Tongue (tissue), 2 donors: ENCODE results near the gene NEK8. TPM values are rescaled to one million over a fixed set of nuclear protein-coding genes. Genes with fewer than 3 reads are reported as not detected.

Experiments
- DNase-seq: peaks from one replicate; pipeline ENCODE4 v3.0.0-alpha.2; 2015
- total RNA-seq: library from RNA; depleted of rRNA; stranded (reverse); fragments of >200 nt; gene quantifications from one replicate; pipeline ENCODE4 v1.2.3, GENCODE V29; 2014

NEK8 gene
- 4.1 TPM for total RNA-seq

DNA sequence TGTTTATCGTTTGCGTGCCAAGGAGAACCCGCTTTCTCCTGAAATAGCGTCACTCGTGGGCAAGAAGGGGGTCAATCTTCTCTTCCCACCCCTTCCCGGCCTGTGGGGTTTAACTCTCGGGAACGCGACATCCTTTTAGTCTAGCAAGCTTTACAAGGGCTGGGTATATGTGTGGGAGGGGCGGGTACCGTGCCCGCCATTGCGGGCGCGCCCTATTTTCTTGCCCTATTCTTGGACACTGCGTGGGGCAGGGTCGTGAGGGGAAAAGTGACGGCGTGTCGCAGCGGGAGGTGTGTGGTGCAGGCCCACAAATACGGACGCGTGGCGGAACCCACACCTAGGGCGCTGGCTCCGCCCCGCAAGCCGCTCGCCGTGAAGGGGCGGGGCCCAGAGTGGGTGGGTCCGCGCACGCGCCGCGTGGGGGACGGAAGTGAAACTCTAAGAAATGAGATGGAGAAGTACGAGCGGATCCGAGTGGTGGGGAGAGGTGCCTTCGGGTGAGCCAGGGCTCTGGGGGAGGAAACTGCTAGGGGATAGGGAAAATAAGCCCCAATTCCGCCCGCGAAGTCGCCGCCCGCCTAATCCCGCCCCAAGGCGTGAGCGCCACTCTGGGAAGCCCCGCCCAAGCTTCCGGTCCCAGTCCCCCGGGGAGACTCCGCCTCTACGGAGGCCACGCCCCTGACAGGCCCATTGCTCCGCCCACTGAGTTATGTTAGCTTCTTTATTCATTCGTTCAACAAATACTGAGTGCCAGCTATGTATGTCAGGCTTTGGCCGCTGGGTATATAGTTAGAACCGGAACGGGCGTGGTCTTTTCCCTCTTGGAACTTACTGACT, at the start of gene NEK8:
Gene NEK8, plus strand, starts transcription at position 425 of the 837 bp plus-strand sequence. Its CDS starts 26 bp downstream, at position 451.
- peak; percentile 98 for DNase-seq

DNA sequence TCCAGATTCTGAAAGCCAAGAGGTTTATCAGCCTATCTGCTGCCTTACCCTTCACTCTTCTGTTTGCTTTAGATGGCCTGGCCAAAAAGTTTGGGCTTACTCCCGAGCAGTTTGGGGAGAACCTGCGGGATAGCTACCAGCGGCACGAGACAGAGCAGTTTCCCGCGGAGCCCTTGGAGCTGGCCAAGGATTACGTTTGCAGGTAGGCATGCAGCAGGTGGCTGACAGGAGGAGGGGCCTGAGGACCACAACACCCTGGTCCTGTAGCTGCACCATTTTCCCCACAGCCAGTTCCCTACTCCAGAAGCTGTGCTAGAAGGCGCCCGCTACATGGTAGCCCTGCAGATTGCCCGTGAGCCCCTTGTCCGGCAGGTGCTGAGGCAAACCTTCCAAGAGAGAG, 45.9 kb upstream of the NEK8 start:
- DNase-seq = no peak

DNA sequence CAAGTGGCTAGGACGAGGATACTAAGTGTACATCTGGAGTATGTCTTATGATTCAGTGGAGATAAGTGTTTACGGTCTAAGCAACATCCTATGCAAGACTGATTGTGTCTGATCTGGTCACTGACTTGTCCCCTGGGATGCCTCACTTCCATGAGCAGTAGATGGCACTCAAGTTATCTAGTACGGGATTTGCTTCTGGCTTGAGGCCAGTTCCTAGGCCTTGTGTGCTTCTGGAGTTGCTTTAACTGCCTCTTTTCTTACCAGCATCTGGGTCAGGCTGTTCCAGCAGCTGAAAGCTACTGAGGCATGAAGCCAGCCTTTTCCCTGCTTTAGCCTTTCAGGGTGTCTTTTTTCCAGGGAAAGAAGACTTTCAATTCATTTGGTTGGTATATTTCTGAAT, 43.6 kb upstream of the NEK8 start:
- DNase-seq = peak; percentile 68

DNA sequence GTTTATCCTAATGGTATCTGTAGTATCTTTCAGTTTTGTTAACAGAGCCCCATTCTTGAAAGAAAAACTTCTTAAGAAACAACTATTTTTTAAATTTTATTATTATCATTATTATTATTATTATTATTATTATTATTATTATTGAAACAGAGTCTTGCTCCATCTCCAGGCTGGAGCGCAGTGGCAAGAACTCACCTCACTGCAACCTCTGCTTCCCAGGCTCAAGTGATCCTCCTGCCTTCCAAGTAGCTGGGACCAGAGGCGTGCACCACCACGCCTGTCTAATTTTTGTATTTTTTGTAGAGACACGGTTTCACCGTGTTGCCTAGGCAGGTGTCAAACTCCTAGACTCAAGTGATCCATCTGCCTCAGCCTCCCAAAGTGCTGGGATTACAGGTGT, 43.2 kb upstream of the NEK8 start:
- DNase-seq = no peak

DNA sequence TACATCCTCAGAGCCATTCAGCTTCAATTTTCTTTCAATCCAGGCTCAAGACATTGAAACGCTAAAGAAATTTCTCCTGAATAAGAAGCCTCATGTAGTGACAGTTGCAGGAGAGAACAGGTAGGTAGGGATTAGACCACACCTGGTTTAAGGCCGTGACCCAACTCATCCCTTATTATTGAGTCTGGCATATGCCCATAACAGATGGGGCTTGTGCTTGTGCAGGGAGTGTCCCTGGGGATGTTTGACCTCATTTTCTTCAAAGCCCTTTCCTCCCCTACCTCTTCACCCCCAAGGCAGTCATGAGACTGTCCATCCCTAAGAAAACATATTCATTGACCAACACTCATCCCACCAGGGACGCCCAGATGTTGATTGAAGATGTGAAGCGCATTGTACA, 42.3 kb upstream of the NEK8 start:
- no peak for DNase-seq

DNA sequence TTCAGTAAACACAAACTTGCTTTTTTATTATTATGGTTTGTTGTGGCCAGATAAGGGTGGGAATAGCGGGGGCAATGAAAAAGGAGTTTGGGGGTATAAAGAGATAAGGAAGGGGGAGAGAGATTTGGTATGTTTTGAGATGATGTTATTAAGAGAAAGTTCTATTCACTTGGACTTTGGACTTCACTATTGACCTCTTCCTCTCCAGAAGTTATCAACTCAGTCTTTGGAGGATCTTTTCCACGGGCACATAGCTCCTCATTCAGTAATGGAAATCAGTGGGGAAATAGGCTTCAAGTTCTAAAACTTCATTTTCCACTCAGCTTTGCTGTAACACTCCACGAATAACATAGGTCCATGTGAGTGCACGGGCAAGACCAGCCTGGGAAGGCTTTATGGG, 40.1 kb upstream of the NEK8 start:
- no peak for DNase-seq

DNA sequence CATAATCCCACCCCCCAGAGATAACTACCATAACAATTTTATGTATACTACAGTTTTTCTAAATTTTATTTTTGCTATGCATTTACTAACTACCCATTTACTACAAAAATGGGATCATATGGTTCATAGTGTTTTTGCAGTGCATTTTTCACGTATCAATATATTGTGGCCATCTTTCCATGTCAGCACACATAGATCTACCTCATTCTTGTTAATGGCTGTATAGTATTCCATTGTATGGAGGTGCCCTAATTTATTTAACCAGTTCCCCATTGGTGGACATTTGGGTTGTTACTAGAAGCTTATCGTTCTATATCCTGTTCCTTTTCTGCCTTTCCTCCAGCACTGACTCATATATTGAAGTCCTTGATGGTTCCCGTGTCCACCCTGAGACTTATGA, 39.6 kb upstream of the NEK8 start:
- no peak for DNase-seq

DNA sequence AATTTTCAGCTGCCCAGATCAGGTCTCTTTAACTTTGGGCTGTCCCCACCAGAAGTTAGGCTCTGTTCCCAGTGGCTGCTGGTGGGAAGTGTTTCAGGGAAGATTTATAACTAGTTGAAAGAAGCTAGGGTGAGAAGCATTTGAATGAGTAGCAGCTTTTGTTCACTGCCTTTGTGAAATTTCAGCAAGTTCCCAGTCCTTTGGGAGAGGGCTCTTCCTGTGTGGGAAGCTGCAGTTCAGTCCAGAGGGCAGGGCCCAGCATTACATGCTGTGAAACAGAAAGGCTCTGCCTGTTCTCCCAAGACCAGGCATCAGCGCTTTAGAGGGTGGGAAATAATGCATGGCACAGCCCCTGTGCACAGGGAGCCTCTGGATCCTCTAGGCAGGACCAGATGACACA, 34.7 kb upstream of the NEK8 start:
- DNase-seq = no peak

DNA sequence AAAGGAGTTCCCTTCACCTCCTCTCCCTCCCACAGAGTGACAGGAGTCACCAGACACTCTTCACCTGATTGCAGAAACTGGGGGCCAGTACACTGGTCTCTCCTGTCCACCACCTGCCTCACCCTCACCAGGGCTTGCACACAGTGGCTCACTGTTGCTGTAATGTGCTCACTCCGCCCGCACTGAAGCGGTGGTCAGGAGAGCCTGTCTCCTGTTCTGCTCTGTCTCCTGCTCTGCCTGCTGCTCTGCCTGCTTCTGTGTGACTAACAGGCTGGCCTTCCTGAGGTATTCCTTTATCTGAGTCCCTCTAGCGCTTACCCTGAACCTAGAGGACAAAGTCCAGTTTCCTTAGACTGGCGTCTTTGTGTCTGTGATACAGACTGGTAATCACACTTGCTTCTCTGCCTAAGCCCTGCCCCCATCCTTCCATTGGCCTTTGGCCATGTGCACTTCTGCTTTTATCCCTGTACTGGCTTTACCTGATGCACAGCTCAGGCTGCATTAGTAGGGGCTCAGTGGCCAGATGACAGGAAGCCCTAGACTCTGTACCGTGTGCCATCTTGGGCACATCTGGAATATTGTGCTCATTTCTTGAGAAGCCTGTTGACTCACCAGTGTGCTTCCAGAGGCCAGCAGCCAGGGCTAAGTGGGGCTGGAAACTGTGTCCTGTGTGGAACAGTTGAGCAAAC, 30.2 kb upstream of the NEK8 start:
- no peak for DNase-seq

DNA sequence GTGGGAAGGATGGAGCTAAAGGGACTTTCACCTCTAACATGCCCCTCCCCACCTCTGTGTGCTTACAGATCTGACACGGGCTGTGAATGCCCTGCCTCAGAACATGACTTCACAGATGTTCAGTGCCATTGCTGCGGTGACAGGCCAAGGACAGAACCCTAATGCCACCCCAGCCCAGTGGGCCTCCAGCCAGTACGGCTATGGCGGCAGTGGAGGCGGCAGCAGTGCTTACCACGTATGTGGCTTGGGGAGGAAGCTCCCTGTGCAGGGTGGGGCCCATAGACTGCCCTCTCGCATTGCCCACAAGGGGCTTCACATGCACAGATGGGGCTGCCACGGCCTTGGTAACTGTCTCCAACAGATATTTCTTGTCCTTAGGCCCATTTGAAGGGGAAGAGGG, 28.3 kb upstream of the NEK8 start:
- no peak for DNase-seq

DNA sequence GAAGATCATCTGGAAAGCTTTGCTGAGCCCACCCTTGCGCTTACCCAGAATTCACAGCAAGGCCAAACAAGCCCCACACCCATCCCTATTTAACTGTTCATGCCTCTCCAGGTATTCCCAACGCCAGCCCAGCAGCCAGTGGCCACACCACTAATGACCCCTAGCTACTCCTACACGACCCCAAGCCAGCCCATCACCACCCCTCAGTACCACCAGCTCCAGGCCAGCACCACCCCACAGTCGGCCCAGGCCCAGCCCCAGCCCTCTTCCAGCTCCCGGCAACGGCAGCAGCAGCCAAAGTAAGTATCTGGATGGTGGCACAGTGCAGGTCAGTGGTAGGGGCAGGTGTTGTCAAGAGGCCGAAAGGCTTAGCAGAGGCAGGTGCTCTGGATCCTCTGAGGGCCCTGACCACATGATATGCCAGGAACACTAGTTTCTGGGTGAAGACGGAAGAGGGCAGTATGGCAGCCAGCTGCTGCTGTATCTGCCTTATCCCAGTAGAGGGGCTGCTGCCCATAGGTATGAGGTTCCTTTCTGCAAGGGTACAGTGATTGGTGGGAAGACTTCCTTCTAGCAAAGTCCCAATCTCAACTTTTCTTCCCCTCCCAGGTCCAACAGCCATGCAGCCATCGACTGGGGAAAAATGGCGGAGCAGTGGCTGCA, 27.6 kb upstream of the NEK8 start:
- no peak for DNase-seq

DNA sequence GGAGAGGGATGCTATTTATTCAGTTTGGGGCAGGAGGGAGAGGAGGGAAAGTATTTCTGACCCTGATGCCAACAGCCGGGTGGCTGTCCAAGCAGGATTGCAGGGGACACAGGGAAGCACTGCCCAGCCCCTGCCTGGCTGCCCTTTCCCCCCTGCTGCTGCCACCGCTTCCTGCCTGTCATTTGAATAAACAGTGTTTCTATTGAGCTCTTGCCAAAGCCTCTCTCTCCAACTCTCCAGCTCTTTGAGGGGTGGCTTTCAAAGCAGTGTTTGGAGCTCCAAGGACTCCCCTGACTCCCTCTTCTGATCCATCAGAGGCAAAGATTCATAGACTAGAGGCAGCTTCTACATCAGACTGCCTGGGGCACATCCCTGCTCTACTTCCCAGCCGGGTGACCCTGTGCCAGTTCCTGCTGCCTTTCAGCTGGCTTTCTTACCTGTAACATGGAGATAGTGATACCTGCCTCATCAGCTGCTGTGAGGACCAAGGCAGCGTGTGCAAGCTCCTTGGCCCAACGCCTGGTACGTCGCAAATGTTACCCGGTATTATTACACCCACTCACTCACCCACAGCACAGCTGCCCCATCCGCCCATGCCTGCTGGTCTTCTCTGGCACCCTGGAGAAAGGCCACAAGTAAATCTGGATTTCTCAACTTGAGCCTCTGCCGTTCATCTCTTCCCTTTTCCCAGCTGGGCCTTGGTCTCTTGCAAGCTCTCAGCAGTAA, 26.4 kb upstream of the NEK8 start:
- no peak for DNase-seq

DNA sequence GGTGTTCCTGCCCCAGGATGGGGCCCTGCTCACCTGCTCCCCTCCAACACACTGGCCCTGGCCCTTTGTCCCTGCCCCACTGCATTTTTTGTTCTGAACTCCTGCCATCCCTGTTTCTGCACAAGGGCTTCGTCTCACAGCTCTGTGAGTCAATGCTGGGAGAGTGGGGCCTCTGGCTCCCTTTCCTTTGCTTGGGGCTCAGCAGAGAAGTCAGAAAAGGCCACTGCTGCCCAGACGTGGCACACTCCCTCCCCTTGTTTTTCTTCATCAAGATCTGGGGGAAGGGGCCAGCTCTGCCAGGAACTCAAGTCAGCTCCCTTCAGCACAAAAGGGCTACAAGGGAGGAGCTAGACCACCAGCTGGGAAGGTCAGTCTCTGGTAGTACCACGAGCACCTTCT, 25.8 kb upstream of the NEK8 start:
- no peak for DNase-seq

DNA sequence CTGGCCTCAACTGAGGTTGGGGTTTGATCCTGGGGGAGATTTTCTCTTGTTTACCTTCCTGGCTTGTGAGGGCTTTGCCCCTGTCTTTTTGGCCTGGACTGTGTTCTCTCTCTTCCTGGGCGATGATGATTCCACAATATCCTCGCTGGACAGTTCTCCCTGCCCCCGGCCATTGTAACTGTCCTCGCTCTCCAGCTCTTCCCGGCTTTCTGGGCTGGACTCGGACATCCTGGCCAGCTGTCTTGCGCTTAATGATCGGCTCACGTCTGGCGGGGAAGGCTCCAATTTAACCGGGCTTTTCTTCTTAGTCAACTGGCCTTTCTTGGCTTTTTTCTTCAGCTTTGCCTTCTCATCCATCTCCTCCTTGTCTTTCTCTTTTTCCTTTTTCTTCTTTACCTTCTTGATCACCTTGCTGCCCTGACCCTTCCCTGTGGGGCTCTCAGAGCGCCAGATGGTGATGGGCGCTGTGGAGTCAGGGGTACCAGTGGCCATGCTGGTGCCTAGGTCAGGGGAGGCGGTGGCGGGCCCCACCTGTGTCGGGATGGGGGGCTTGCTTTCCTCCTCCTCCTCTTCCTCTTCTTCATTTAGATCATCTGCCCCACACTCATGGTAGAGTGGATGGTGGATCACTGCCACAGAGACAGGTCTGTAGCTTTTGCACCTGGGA, 24.9 kb upstream of the NEK8 start:
- no peak for DNase-seq

DNA sequence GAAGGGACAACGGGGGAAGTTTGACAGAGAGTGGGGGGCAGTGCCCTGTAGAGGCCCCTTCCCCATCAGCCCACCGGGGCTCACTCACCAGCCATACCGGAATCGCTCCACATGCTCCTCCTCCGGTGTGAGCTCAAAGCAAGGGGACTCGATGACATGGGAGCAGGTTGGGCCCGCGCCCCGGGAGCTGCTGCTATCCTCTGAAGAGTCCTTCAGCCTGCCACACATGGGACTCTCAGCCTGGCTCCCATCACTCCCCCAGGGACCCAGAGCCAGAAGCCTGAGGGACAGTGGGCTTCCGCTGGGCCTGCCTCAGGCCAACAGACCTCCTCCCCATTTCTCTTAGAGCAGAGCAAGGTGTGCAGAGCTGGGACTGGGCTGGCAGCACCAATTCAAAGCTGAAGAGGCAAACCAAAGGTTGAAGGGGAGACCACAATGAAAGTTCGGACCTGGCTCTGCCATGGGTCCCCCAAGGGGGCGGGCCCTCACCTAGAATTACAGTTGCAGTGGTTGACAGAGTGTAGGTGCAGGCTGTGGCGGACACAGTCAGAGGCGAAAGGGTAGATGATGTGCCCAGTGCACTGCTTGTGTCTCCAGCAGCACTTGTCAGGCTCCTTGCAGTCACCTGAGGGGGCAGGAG, 24.2 kb upstream of the NEK8 start:
- DNase-seq = no peak

DNA sequence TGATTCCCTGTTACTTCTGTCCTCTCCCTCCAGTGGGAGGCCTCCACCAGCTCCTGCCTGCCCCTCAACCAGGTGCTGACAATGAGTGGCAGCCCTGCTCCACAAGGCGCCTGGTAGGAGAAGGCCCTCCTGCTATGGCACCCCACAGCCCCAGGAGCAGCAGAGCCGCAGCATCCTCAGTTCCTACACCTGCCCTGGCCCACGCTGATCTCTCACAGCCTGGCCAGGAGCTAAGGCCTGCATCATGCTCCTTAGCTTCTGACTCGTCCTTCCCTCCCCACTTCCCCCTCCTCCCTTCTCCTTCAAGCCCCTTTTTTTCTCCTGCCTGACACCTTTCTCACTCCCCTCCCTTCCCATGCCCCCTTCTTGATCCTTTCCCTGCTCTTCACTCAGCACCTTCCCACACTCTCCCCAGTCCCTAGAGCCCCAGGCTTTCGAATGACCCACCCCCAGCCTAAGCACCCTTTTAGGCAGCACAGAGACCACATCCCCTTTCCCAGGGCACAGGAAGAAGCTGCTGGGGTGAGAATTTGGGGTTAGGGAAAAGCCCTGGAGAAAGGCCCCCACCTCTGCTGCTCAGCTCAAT, 23.4 kb upstream of the NEK8 start:
- DNase-seq = no peak

DNA sequence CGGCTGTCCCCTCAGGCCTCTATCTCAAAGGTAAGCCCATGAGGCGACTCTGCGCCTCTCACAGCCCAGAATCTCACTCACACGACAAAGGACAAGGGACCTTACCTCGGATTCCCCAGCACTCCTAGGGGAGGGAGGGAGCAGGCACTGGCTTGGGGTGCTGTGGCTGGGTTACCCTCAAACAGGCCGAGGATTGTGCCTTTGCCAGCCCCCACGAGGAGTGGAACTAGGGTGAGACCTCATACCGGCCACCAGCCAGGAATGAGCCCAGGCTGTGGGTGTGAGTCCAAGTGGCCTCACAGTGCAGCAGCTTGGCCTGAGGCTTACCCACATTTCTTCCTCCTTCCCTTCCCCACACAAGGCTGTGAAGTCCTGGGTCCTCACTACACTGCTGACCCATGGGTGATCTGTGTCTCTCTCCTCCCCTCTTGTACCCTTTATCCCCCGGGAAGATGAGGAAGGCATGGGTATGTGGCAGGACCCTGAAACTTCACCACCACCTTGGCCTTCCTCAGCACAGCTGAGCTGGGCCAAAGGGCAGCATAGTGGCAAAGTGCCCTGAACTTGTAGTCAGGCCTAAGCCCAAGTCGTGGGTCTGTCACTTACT, 22.8 kb upstream of the NEK8 start:
- no peak for DNase-seq

DNA sequence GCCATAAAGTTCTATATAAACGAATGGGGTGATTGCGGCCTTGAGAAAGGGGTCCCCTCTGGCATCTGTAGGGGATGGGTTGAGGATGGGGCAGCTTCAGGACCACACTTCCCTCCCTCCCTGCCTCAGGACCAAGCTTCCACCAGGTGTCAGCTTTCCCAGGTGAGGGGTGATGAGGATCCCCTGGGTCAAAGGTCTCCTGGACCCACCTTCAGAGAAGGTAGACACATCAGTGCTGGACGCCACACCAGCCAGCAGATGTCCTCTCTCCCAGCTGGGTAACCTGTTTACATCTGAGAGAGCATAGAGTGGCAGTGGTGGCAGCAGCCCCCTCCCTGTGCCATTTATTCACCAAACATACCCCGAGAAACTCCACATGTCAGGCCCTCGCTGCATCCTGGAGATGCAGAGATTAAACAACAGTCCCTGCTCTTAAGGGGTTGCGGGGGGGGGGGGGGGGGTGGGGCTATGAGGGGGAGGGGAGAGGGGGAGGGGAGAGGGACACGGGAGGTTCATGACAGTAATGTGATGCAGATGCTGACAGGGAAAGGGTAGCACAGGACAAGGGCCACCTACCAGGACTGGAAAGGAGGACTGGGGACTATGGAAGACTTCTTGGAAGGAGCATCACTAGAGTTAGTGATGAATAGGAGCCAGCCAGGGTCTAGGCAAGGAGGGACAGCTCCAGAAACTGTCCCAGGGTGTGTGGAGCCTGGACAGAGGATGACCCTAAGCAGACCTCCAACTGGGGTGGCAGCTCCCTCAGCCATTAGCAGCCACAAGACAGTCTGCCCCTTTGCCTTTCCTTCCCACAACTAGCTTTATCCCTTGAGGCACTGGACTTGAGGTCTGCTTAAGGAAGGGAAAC, 21.9 kb upstream of the NEK8 start:
- no peak for DNase-seq

DNA sequence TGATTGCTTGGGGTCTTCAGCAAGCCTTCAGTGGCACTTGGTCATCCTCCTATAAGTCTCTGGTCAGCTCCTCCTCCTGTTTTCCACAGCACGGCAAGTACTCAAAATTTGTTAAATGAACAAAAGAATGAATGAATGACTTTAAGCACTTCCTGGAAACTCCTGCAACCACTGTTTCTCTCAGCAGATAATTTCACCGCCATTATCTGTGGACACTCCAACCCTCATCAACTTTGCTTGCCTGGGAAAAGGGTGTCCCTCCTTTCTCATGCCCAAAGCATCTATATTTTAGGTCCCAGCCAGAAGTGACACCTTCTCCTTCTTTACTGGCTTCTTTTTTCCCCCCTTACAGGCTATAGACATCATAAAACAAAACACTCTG, 21.3 kb upstream of the NEK8 start:
- DNase-seq = no peak
